CD4-positive, alpha-beta T cell (primary cell): Measurements from ENCODE around the gene PLPPR1. TPM values are rescaled to one million over a fixed set of nuclear protein-coding genes. Genes with fewer than 3 reads are reported as not detected.
"Not testable (repeated sequence)": the region's sequence is repeated elsewhere in the genome, so short reads cannot be mapped to it uniquely, and the experiment has no call there.

Source experiments
- ATAC-seq: fragments of 200-7000 bp; cut with Tn5 transposase; one replicate; pipeline ENCODE4 v1.10.0; 2022; ENCODE audit warnings: mild to moderate bottlenecking; ENCODE audit not compliant: poor library complexity
- CTCF ChIA-PET: fragments of 350-600 bp; sonication (Branson Sonifier 250); formaldehyde crosslinking; loops from one replicate; lab custom pipeline; 2021; ENCODE audit warnings: antibody characterized with exemption, inconsistent platforms; lab: Charles Lee
- POLR2A ChIA-PET: fragments of 350-600 bp; sonication (Branson Sonifier 250); formaldehyde crosslinking; loops from one replicate; lab custom pipeline; 2021; ENCODE audit warnings: antibody characterized with exemption, inconsistent platforms; lab: Charles Lee
- DNase-seq, 14 experiments: peaks; one replicate each; pipeline ENCODE4 v3.0.0-alpha.2; 2013 to 2020; ENCODE audit warnings: mixed read lengths in 2 of 14
- H3K27ac ChIP-seq, 2 donors: one replicate each; pipeline versions ENCODE4 v1.5.1 to v1.7.0; 2013; ENCODE audit warnings: low read length in 2 of 2, low read depth in 1 of 2, mild to moderate bottlenecking in 1 of 2
- H3K27me3 ChIP-seq, 2 experiments: 1 replicate in 1 of 2; 2 replicates in 1 of 2; pipeline versions ENCODE4 v1.6.1 to v1.7.0; 2013; ENCODE audit warnings: low read length in 2 of 2, control low read depth in 1 of 2, mild to moderate bottlenecking in 1 of 2, moderate library complexity in 1 of 2; ENCODE audit not compliant: insufficient read depth in 2 of 2, control insufficient read depth in 1 of 2
- H3K36me3 ChIP-seq: one replicate; pipeline ENCODE4 v1.6.1; 2013; ENCODE audit warnings: low read length, control low read depth; ENCODE audit not compliant: insufficient read depth
- H3K4me1 ChIP-seq: one replicate; pipeline ENCODE4 v1.6.1; 2013; ENCODE audit warnings: low read length, control low read depth; ENCODE audit not compliant: insufficient read depth
- H3K4me3 ChIP-seq: one replicate; pipeline ENCODE4 v1.5.1; 2013; ENCODE audit warnings: mild to moderate bottlenecking, low read length, moderate library complexity
- H3K9me3 ChIP-seq, 2 experiments: 1 replicate in 1 of 2; 2 replicates in 1 of 2; pipeline versions ENCODE4 v1.6.1 to v1.7.0; 2013; ENCODE audit warnings: low read length in 2 of 2, mild to moderate bottlenecking in 2 of 2, control low read depth in 1 of 2, moderate library complexity in 1 of 2; ENCODE audit not compliant: control insufficient read depth in 1 of 2, insufficient read depth in 1 of 2
- H3K27ac Mint-ChIP-seq: one replicate; pipeline ENCODE4 v1.8.0; 2020; ENCODE audit warnings: mixed read lengths
- H3K27me3 Mint-ChIP-seq: one replicate; pipeline ENCODE4 v1.8.0; 2021; ENCODE audit warnings: mixed read lengths
- H3K36me3 Mint-ChIP-seq: one replicate; pipeline ENCODE4 v1.8.0; 2021; ENCODE audit warnings: low read depth, mixed read lengths
- H3K4me1 Mint-ChIP-seq: one replicate; pipeline ENCODE4 v1.8.0; 2021; ENCODE audit warnings: low read depth, mixed read lengths
- H3K4me3 Mint-ChIP-seq: one replicate; pipeline ENCODE4 v1.8.0; 2020; ENCODE audit warnings: mild to moderate bottlenecking, mixed read lengths
- H3K9me3 Mint-ChIP-seq: one replicate; pipeline ENCODE4 v1.8.0; 2020; ENCODE audit warnings: mixed read lengths
- CTCF ChIP-seq: fragments of 200-600 bp; IDR thresholded peaks from one replicate; pipeline ENCODE4 v1.8.0; 2022; ENCODE audit warnings: antibody characterized with exemption, mild to moderate bottlenecking
- intact Hi-C, 2 experiments: fragments of 100-400 bp; cut with DNase I in 1 of 2; cut with micrococcal nuclease in 1 of 2; formaldehyde crosslinking; loops; one replicate each; pipeline versions ENCODE4 v1.15.1 to v1.9.0; 2023 to 2025; cut with DNase I, micrococcal nuclease
- total RNA-seq, 174 experiments: library from RNA in 2 of 174; stranded (reverse) in 2 of 174; gene quantifications; one replicate each; pipeline ENCODE4 v1.2.3 and lab custom pipeline; 2021 to 2026

PLPPR1 gene
- total RNA-seq, 2 experiments from 2014 or later = not detected

- no peak overlapping the region for H3K4me3 ChIP-seq
- H3K9me3 ChIP-seq = no peaks in the 10 kb centered on the region
- H3K4me1 ChIP-seq = no peaks in the 10 kb centered on the region
- H3K27me3 ChIP-seq = no peaks in the 10 kb centered on the region
- DNase-seq (no peak), ATAC-seq (no peak)
- intact Hi-C loops = no loop called here
- POLR2A ChIA-PET = interaction anchor here (0.6 kb wide), 1 partner anchor 396 kb away, joined by 4 read pairs; no protein-coding TSS in a partner anchor
- H3K27ac ChIP-seq = no peak overlapping the region
- H3K36me3 Mint-ChIP-seq = no peaks in the 10 kb centered on the region
- no peaks in the 10 kb centered on the region for H3K4me1 Mint-ChIP-seq
- H3K9me3 Mint-ChIP-seq = peaks cover 2% of the 10 kb centered on the region
- H3K4me3 Mint-ChIP-seq = no peak overlapping the region
- no peak for TF ChIP-seq CTCF
- H3K27ac Mint-ChIP-seq = no peak overlapping the region
- H3K27me3 Mint-ChIP-seq = peaks cover 13% of the 10 kb centered on the region
- no peaks in the 10 kb centered on the region for H3K36me3 ChIP-seq
- CTCF ChIA-PET = no interaction called here
These were observed 8.9 kb downstream of the PLPPR1 start for GRCh38 chr9:101037430-101037829.

- ATAC-seq (no peak), DNase-seq (no peak)
- Mint-ChIP-seq H3K27ac (no peak overlapping the region), H3K4me3 (no peak overlapping the region), H3K9me3 (peaks cover 2% of the 10 kb centered on the region), H3K36me3 (no peaks in the 10 kb centered on the region), H3K4me1 (no peaks in the 10 kb centered on the region), H3K27me3 (peaks cover 4% of the 10 kb centered on the region)
- POLR2A ChIA-PET = no interaction called here
- H3K36me3 ChIP-seq = no peaks in the 10 kb centered on the region
- intact Hi-C loops = no loop called here
- H3K9me3 ChIP-seq = no peaks in the 10 kb centered on the region
- no peaks in the 10 kb centered on the region for H3K4me1 ChIP-seq
- CTCF ChIA-PET = no interaction called here
- no peak overlapping the region for H3K27ac ChIP-seq
- no peak for TF ChIP-seq CTCF
- H3K4me3 ChIP-seq = no peak overlapping the region
- H3K27me3 ChIP-seq = no peaks in the 10 kb centered on the region
These were observed 10.0 kb downstream of the PLPPR1 start for GRCh38 chr9:101038488-101038887.

GRCh38 chr9:101039581-101039980, 11.1 kb downstream of the PLPPR1 start:
- POLR2A ChIA-PET, H3K27ac Mint-ChIP-seq, H3K36me3 ChIP-seq, DNase-seq, H3K27me3 Mint-ChIP-seq, ATAC-seq, H3K4me1 Mint-ChIP-seq, CTCF ChIA-PET, H3K27ac ChIP-seq, intact Hi-C loops, H3K36me3 Mint-ChIP-seq, H3K4me1 ChIP-seq, H3K9me3 Mint-ChIP-seq, H3K9me3 ChIP-seq, H3K4me3 Mint-ChIP-seq, H3K27me3 ChIP-seq, H3K4me3 ChIP-seq: not testable (repeated sequence)

- no peaks in the 10 kb centered on the region for H3K27me3 ChIP-seq
- POLR2A ChIA-PET = no interaction called here
- no peak overlapping the region for H3K27ac ChIP-seq
- H3K36me3 Mint-ChIP-seq = no peaks in the 10 kb centered on the region
- intact Hi-C loops = no loop called here
- peaks cover 5% of the 10 kb centered on the region for H3K27me3 Mint-ChIP-seq
- H3K9me3 ChIP-seq = no peaks in the 10 kb centered on the region
- CTCF ChIA-PET = no interaction called here
- no peak overlapping the region for H3K4me3 Mint-ChIP-seq
- H3K9me3 Mint-ChIP-seq = peaks cover 3% of the 10 kb centered on the region
- no peaks in the 10 kb centered on the region for H3K36me3 ChIP-seq
- no peak overlapping the region for H3K4me3 ChIP-seq
- no peaks in the 10 kb centered on the region for H3K4me1 ChIP-seq
- H3K4me1 Mint-ChIP-seq = no peaks in the 10 kb centered on the region
- TF ChIP-seq CTCF = no peak
- ATAC-seq (no peak), DNase-seq (no peak)
- H3K27ac Mint-ChIP-seq = no peak overlapping the region
These were observed 19.4 kb downstream of the PLPPR1 start for GRCh38 chr9:101047848-101048397.
